NCI-H1930 (cell line): ENCODE data around the gene ITGA11.

Experiments used
- DNase-seq, 2 experiments: peaks; one replicate each; lab custom pipeline; 2025; lab: John Stamatoyannopoulos, UW

Gene ITGA11

DNA sequence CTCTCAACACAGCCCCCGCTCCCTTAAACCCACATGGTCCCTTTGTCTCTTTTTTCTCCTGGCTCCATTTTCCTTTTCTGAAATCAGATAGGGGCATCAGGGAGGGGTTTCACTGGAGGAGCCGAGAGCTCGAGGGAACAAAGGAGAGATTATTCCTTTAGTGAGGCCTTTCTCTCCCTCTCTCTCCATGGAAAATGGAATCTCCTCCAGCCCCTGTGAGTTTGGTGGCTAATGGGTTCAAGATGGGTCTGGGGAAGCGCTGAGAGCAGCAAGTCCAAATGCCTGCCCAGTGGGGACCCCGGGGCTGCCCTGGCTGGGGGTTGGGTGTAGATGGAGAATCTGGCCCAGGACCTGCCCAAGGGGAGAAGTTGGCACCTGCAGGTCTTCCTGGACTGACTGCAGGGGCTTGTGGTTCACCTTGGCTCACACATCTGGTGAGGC is 56.8 kb downstream of the ITGA11 start:
- no peak for DNase-seq

- no peak for DNase-seq
Measured at GRCh38 chr15:68374168-68374745, 57.7 kb downstream of the ITGA11 start.

- no peak for DNase-seq
Measured at GRCh38 chr15:68373028-68373427, 58.9 kb downstream of the ITGA11 start.

DNA sequence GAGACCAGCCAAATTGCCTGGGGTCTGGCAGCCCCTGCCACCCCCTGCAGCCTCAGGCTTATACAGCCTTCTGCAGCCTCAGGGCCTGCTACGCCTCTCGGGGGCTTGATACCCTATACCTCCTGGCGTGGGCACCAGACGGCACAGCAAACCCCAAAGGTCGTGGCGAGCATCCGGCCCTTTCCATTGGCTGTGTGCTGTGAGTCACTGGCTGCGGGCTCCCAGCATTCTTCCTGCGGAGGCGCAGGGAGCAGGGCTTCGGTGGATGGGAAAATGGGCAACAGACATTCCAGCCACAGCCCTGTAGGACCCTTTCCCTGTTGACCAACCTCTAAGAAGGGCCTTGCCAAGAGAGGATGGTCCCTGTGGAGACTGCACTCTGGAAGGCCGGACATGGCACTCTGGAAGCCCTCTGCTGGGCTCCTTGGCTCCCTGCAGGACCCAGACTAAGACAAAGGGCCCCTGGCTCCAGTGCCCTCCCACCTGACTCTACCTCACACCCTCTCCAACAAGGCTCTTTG is 59.6 kb downstream of the ITGA11 start:
- DNase-seq = no peak

GRCh38 chr15:68371851-68372250 is 60.1 kb downstream of the ITGA11 start:
- no peak for DNase-seq

DNA sequence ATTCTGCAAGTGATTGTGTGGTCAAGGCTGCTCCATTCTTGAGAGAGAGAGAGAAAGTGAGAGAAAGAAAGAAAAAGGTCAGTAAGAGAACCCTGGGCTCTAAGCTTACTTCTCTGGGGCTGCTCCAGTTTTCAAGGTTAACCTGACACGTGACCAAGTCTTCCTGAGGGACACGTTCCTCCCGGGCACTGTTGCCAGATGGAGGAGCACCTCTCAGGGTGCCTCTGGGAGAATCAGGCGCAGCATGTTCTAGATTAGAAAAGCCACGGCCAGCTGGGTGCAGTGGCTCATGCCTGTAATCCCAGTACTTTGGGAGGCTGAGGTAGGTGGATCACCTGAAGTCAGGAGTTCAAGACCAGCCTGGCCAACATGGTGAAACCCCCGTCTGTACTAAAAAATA is 60.8 kb downstream of the ITGA11 start:
- no peak for DNase-seq

GRCh38 chr15:68370768-68371151 is 61.2 kb downstream of the ITGA11 start:
- DNase-seq = no peak

GRCh38 chr15:68369931-68370767 is 61.8 kb downstream of the ITGA11 start:
- DNase-seq = no peak

GRCh38 chr15:68368731-68369435 is 63.1 kb downstream of the ITGA11 start:
- no peak for DNase-seq

DNA sequence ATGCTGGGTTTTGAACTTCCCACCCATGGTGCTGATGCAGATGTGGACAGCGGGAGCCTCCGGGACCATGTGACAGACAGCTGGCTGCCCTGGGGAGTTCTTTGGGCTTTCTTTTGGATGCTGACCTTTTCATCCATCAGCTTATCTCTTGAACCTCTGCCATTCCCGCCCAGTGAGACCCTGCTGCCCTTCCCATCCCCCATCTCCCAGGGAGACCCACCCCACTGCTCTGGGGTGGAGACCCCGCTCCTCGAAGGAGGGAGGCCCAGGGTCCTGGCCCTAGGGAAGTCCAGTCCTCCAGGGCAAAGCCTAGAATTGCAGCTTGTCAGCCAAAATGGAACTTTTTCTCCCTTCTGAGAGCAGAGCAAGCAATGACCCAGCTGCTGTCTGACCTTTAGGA is 64.0 kb downstream of the ITGA11 start:
- no peak for DNase-seq

- no peak for DNase-seq
Measured at GRCh38 chr15:68367226-68367625, 64.7 kb downstream of the ITGA11 start.

- DNase-seq = no peak
Measured at GRCh38 chr15:68366314-68366713, 65.6 kb downstream of the ITGA11 start.

DNA sequence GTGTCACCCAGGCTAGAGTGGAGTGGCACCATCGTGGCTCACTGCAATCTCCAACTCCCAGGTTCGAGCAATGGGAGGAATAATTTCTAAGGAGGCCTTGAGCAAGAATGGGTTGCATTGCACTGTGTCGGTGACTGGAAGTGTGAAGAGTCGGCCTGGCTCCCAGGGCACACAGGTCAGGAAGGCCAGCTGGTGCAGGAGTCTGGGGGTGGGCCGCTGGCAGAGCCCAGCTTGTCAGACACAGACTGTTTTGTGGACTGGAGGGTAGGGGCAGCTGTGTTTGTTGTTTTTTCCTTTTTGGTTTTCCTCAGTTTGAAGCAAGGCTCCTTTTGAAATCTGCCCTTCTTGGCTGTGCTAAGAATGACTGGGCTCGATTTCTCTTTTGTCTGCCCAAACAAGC is 66.2 kb downstream of the ITGA11 start:
- no peak for DNase-seq

- no peak for DNase-seq
Measured at GRCh38 chr15:68365140-68365745, 66.7 kb downstream of the ITGA11 start.

DNA sequence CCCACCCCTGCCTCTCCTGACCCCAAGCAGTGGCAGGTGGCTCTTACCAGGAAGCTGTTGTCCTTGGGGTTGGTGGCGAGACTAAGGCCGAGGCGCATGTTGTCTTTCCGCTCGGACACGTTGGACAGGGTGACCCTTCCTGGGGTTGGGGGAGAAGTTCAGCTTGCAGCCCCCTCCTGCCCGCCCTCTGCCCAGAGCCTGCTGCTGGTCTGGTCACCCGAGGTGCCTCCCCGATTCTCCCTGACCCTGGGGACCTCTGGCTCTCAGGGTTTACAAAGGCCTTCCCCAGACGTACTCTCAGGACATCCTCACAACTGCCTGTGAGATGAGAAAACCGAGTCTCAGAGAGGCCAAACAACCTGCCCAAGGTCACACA is 67.3 kb downstream of the ITGA11 start:
- no peak for DNase-seq

GRCh38 chr15:68364028-68364659 is 67.8 kb downstream of the ITGA11 start:
- DNase-seq = no peak

DNA sequence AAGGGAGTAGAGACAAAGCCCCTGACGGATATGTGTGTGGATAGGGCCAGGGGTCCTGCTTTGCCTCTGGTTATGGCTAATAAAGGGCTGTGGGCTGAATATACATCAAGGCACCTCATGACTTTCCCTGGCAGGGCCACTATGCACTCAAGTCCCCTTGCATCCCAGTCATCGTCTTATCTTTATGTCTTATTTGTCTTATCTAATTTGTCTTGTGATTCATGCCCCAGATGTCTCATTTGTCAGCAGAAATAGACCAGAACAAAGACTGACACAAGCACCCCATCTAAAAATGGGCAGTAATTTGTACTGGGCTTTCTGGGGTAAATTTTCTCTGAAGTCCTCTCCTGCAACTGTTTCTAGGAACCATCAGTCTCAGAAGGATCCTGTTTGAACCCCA is 68.6 kb downstream of the ITGA11 start:
- DNase-seq = no peak

GRCh38 chr15:68362537-68363126 is 69.3 kb downstream of the ITGA11 start:
- DNase-seq = no peak

- no peak for DNase-seq
Measured at GRCh38 chr15:68360721-68361120, 71.2 kb downstream of the ITGA11 start.

- DNase-seq = no peak
Measured at GRCh38 chr15:68356778-68357177, 75.2 kb downstream of the ITGA11 start.

DNA sequence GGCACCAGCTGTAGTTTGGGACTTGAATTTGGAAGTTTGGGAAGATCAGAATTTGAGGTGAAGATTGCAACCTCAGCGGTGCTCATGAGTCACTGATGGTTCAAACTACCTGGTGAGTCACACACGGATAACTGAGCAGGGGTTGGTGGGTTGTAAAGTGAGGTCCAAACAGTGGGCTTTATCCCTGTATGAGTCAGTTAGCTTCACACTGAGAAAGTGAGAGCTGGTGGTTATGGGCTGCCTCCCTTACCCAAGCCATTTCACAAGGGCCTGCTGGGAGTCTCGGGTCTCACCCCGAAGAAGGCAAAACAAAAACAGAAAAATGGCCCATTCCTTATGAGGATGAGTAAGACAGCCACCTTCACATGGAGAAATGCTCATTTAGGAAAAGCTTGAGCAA is 77.0 kb downstream of the ITGA11 start:
- no peak for DNase-seq

GRCh38 chr15:68354268-68354667 is 77.7 kb downstream of the ITGA11 start:
- no peak for DNase-seq
